Measurements from ENCODE around the gene UBQLNL. TPM values are rescaled to one million over a fixed set of nuclear protein-coding genes. Genes with fewer than 3 reads are reported as not detected.

UBQLNL gene
- total and polyA plus RNA-seq, 2 of the 4 experiments (the other 2 are of a cell fraction), result 0.18 to 0.48 TPM

DNA sequence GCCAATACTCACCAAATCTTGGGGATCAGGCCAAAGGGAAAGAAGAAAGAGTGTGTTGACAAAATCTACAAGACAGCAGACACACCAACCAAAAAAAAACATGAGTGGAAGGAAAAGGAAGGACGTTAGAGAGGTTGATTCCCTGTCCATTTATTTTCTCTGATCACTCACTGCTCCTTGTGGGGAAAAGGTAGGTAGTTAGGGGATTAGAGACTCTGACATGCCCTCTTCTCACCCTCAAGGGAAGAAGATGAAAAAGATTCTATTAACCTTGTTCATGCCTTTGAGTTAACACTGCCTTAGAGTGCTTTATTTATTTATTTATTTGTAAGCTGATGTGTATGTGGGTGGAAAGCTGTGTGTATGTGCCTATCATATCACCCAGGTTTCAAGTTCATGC lies 31.9 kb upstream of the UBQLNL start, which contains the start of gene OR52H1:
TSS of gene OR52H1 (minus strand) at position 101 of the 400 bp plus-strand sequence. CDS start 3,035 bp downstream, outside the sequence.
- WGBS, 2 experiments (ENCODE audit: extremely low coverage in 2 of 2, insufficient read length in 1 of 2), result no CpG with 5 or more reads among the region's 1 CpG
- Histone ChIP-seq H3K56ac (ENCODE audit: extremely low read depth, insufficient read depth, low read length) (no peak within 1 kb of the TSS), H3K9ac (ENCODE audit: low read depth, low read length) (no peak within 1 kb of the TSS), H3K27me3 (ENCODE audit: control insufficient read depth, insufficient read depth, low read length) (no peaks in the 10 kb centered on the region), H3K4me3 (ENCODE audit: insufficient read depth, low read depth, low read length) (no peak within 1 kb of the TSS), H4K5ac (ENCODE audit: low read depth, low read length) (no peak within 1 kb of the TSS), H3K18ac (ENCODE audit: low read depth, low read length) (no peak within 1 kb of the TSS; the same call in 1 of the 2 replicates), H3K4me2 (ENCODE audit: low read depth, low read length) (no peak within 1 kb of the TSS), H2BK120ac (ENCODE audit: low read depth, low read length) (no peak within 1 kb of the TSS), H3K79me1 (ENCODE audit: low read depth in 1 of 2, low read length in 2 of 2) (no peaks in the 10 kb centered on the region), H4K20me1 (ENCODE audit: insufficient read depth, low read length) (no peaks in the 10 kb centered on the region), H2BK20ac (ENCODE audit: low read depth, low read length) (no peak within 1 kb of the TSS), H2BK5ac (ENCODE audit: low read depth, low read length, poor library complexity, severe bottlenecking) (no peak within 1 kb of the TSS), H3K14ac (replicated peaks; ENCODE audit: low read depth, low read length) (no peak within 1 kb of the TSS), H3K23ac (ENCODE audit: low read depth, low read length) (no peak within 1 kb of the TSS), H2BK15ac (ENCODE audit: low read depth, low read length) (no peak within 1 kb of the TSS), H3K4me1 (ENCODE audit: control insufficient read depth, insufficient read depth, low read length) (no peaks in the 10 kb centered on the region), H4K91ac (ENCODE audit: insufficient read depth, low read depth, low read length) (no peak within 1 kb of the TSS), H3K27ac (ENCODE audit: insufficient read depth, low read length) (no peak within 1 kb of the TSS), H3K4ac (ENCODE audit: low read depth, low read length) (no peak within 1 kb of the TSS; the same call in 1 of the 2 replicates), H2AK9ac (replicated peaks; ENCODE audit: low read depth, low read length, poor library complexity) (no peak within 1 kb of the TSS), H3K9me3 (ENCODE audit: control insufficient read depth, insufficient read depth, low read length) (no peaks in the 10 kb centered on the region), H4K8ac (ENCODE audit: low read depth in 2 of 2, low read length in 2 of 2) (no peak within 1 kb of the TSS), H2AK5ac (ENCODE audit: low read depth, low read length) (no peak within 1 kb of the TSS), H2AFZ (replicated peaks; ENCODE audit: low read length, poor library complexity) (no peak within 1 kb of the TSS), H3K36me3 (ENCODE audit: control insufficient read depth, insufficient read depth, low read length) (no peaks in the 10 kb centered on the region), H3K9me1 (ENCODE audit: insufficient read depth, low read length) (no peaks in the 10 kb centered on the region)
- no TSS peak for BruUV-seq (replicated peaks)
- intact Hi-C loops (cut with micrococcal nuclease) (no loop called here), in situ Hi-C loops (cut with MboI; ENCODE audit: low sequenced_read_pairs) (no loop called here), dilution Hi-C loops (cut with HindIII; ENCODE audit: low sequenced_read_pairs, unreplicated experiment) (no loop called here)
- ChIA-PET CTCF (no interaction called here), POLR2A (ENCODE audit: unreplicated experiment) (no interaction called here)
- TF ChIP-seq RAD21 (IDR thresholded peaks at IDR 0.05; ENCODE audit: low read length) (no peak), BHLHE40 (IDR thresholded peaks at IDR 0.05; ENCODE audit: low read depth, low read length) (no peak), SMC3 (IDR thresholded peaks at IDR 0.05; ENCODE audit: low read depth, low read length) (no peak), MXI1 (IDR thresholded peaks at IDR 0.05; ENCODE audit: borderline replicate concordance, low read depth, low read length) (no peak), RCOR1 (IDR thresholded peaks at IDR 0.05; ENCODE audit: insufficient replicate concordance, low read length) (no peak), POLR2A (IDR thresholded peaks at IDR 0.05; ENCODE audit: low read depth, low read length) (no peak), MAFK (IDR thresholded peaks at IDR 0.05; ENCODE audit: low read depth, low read length) (no peak), CHD1 (IDR thresholded peaks at IDR 0.05; ENCODE audit: low read depth, low read length) (no peak), MAZ (IDR thresholded peaks at IDR 0.05; ENCODE audit: borderline replicate concordance, low read depth, low read length) (no peak), FOS (IDR thresholded peaks at IDR 0.05; ENCODE audit: low read depth, low read length) (no peak)
- TF ChIP-seq, protein P1, sequence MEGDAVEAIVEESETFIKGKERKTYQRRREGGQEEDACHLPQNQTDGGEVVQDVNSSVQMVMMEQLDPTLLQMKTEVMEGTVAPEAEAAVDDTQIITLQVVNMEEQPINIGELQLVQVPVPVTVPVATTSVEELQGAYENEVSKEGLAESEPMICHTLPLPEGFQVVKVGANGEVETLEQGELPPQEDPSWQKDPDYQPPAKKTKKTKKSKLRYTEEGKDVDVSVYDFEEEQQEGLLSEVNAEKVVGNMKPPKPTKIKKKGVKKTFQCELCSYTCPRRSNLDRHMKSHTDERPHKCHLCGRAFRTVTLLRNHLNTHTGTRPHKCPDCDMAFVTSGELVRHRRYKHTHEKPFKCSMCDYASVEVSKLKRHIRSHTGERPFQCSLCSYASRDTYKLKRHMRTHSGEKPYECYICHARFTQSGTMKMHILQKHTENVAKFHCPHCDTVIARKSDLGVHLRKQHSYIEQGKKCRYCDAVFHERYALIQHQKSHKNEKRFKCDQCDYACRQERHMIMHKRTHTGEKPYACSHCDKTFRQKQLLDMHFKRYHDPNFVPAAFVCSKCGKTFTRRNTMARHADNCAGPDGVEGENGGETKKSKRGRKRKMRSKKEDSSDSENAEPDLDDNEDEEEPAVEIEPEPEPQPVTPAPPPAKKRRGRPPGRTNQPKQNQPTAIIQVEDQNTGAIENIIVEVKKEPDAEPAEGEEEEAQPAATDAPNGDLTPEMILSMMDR (conservative IDR thresholded peaks at IDR 0.05; ENCODE audit: low read depth, low read length), result no peak
- TF ChIP-seq, protein P2, sequence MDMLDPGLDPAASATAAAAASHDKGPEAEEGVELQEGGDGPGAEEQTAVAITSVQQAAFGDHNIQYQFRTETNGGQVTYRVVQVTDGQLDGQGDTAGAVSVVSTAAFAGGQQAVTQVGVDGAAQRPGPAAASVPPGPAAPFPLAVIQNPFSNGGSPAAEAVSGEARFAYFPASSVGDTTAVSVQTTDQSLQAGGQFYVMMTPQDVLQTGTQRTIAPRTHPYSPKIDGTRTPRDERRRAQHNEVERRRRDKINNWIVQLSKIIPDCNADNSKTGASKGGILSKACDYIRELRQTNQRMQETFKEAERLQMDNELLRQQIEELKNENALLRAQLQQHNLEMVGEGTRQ (IDR thresholded peaks at IDR 0.05; ENCODE audit: low read depth, low read length), result no peak
- no peak for DNase-seq
- ATAC-seq (ENCODE audit: low read depth), result no peak

All from IMR-90 (cell line).